A549 (cell line): ENCODE results near the gene NPTXR. TPM values are rescaled to one million over a fixed set of nuclear protein-coding genes. Genes with fewer than 3 reads are reported as not detected.
A peak's percentile ranks its signal among the peaks of the same experiment; 100 is the strongest.

Experiments used
- ATAC-seq, 2 experiments: fragments of 200-7000 bp in 1 of 2; fragments of >200 bp in 1 of 2; cut with Nextera tagmentation in 1 of 2; cut with Tn5 transposase in 1 of 2; 3 replicates each; pipeline versions ENCODE4 v1.8.0 to v1.9.1; 2018 to 2020; ENCODE audit warnings: mild to moderate bottlenecking in 1 of 2, moderate library complexity in 1 of 2
- CTCF ChIA-PET: fragments of 300-600 bp; sonication (Branson Sonifier 250); formaldehyde crosslinking; extraction: SDS; loops from one replicate; lab custom pipeline; 2021; ENCODE audit warnings: antibody characterized with exemption, inconsistent platforms; lab: Yijun Ruan, JAX
- POLR2A ChIA-PET: fragments of 350-600 bp; formaldehyde crosslinking; extraction: SDS; loops from one replicate; lab custom pipeline; 2021; ENCODE audit warnings: antibody characterized with exemption, inconsistent platforms; lab: Yijun Ruan, JAX
- DNase-seq, 2 experiments: peaks; one replicate each; pipeline versions ENCODE4 v3.0.0 to v3.0.0-alpha.2; 2011 to 2016; ENCODE audit warnings: low read depth in 1 of 2, low spot score in 1 of 2
- FAIRE-seq: peaks from 2 replicates; lab custom pipeline; 2011; peaks lifted over from hg19 to GRCh38; lab: Jason Lieb, UNC
- H3K27ac ChIP-seq, 2 experiments: fragments of >200 bp; sonication (Bioruptor Twin); formaldehyde crosslinking; 3 replicates each; pipeline ENCODE4 v1.5.1; 2016 to 2017
- H3K4me1 ChIP-seq: fragments of >200 bp; sonication (Bioruptor Twin); formaldehyde crosslinking; 3 replicates; pipeline ENCODE4 v1.6.1; 2016
- H3K4me2 ChIP-seq: fragments of >200 bp; sonication (Bioruptor Twin); formaldehyde crosslinking; 3 replicates; pipeline ENCODE4 v1.6.1; 2016
- H3K4me3 ChIP-seq: fragments of >200 bp; sonication (Bioruptor Twin); formaldehyde crosslinking; 3 replicates; pipeline ENCODE4 v1.5.1; 2016
- H3K9me3 ChIP-seq: fragments of >200 bp; sonication (Bioruptor Twin); formaldehyde crosslinking; 3 replicates; pipeline ENCODE4 v1.6.1; 2016
- CHD2 ChIP-seq: fragments of 150-350 bp; IDR thresholded peaks from 2 replicates; pipeline ENCODE4 v1.6.1; 2014; ENCODE audit warnings: low read length; ENCODE audit not compliant: partially characterized antibody
- EHF ChIP-seq: fragments of 250-450 bp; sonication (Bioruptor Pico); IDR thresholded peaks from 2 replicates; pipeline ENCODE4 v1.5.0; 2020; ENCODE audit warnings: mild to moderate bottlenecking
- FOSB ChIP-seq: fragments of 250-450 bp; sonication (Bioruptor Pico); IDR thresholded peaks from 2 replicates; pipeline ENCODE4 v1.5.0; 2020; ENCODE audit warnings: mild to moderate bottlenecking, moderate library complexity
- HOXB5 ChIP-seq: fragments of 250-450 bp; sonication (Bioruptor Pico); IDR thresholded peaks from 2 replicates; pipeline ENCODE4 v1.5.0; 2020; ENCODE audit warnings: mild to moderate bottlenecking, moderate library complexity
- JUN ChIP-seq, 2 experiments: fragments of >200 bp; sonication (Bioruptor Twin); formaldehyde crosslinking; IDR thresholded peaks; 2 replicates in 1 of 2; 3 replicates in 1 of 2; pipeline ENCODE4 v1.6.1; 2016 to 2017
- JUNB ChIP-seq: fragments of >200 bp; sonication (Bioruptor Twin); formaldehyde crosslinking; IDR thresholded peaks from 2 replicates; pipeline ENCODE4 v1.6.1; 2016
- KDM1A ChIP-seq: fragments of 200-600 bp; sonication (generic); IDR thresholded peaks from 2 replicates; pipeline ENCODE4 v1.6.1; 2016; ENCODE audit warnings: low read depth, mild to moderate bottlenecking
- KDM5A ChIP-seq: fragments of 200-600 bp; sonication (generic); IDR thresholded peaks from 2 replicates; pipeline ENCODE4 v1.6.1; 2016; ENCODE audit warnings: antibody characterized with exemption, mild to moderate bottlenecking
- MAFK ChIP-seq: fragments of 450-650 bp; IDR thresholded peaks from 2 replicates; pipeline ENCODE4 v1.6.1; 2014; ENCODE audit not compliant: partially characterized antibody
- NFE2L2 ChIP-seq: fragments of 150-350 bp; conservative IDR thresholded peaks from 2 replicates; pipeline ENCODE4 v1.6.1; 2014; ENCODE audit warnings: low read length
- RCOR1 ChIP-seq: fragments of 150-350 bp; IDR thresholded peaks from 2 replicates; pipeline ENCODE4 v1.6.1; 2014; ENCODE audit warnings: antibody characterized with exemption, low read length, low read depth
- RNF2 ChIP-seq: fragments of 200-600 bp; sonication (generic); IDR thresholded peaks from 2 replicates; pipeline ENCODE4 v1.6.1; 2016; ENCODE audit warnings: low read depth, mild to moderate bottlenecking, antibody characterized with exemption, moderate library complexity, borderline replicate concordance
- SREBF2 ChIP-seq: fragments of 450-650 bp; IDR thresholded peaks from 2 replicates; pipeline ENCODE4 v1.6.1; 2014; ENCODE audit warnings: mild to moderate bottlenecking, moderate library complexity
- WGBS: methylation state at CpG from one replicate; pipeline ENCODE4 v1.1.6; 2017; ENCODE audit errors: missing lambda C conversion rate; 5-methylcytosine and 5-hydroxymethylcytosine counted together
- polyA plus RNA-seq, 4 experiments: library from polyadenylated mRNA; depleted of rRNA in 3 of 4; stranded (reverse); fragments of >200 nt; fragmentation: RNase III in 1 of 4; extraction: RNeasy Plus Mini Kit Qiagen cat#74134 plus additional on column Dnase treatment in 1 of 4; gene quantifications; 2 replicates in 3 of 4; 3 replicates in 1 of 4; pipeline ENCODE4 v1.2.3, GENCODE V29; 2011 to 2017
- TF ChIP-seq, protein P1 (sequence below): fragments of 250-450 bp; sonication (Bioruptor Pico); IDR thresholded peaks from 2 replicates; pipeline ENCODE4 v1.5.0; 2021; ENCODE audit warnings: mild to moderate bottlenecking, moderate library complexity, borderline replicate concordance
- TF ChIP-seq, protein P2 (sequence below): IDR thresholded peaks from 2 replicates; pipeline ENCODE4 v1.6.1; 2012; ENCODE audit warnings: low read depth, borderline replicate concordance
- TF ChIP-seq, protein P3 (sequence below): fragments of 150-350 bp; IDR thresholded peaks from 2 replicates; pipeline ENCODE4 v1.6.1; 2014; ENCODE audit warnings: low read depth, mild to moderate bottlenecking, low read length
- TF ChIP-seq, protein P4 (sequence below): IDR thresholded peaks from 2 replicates; pipeline ENCODE4 v1.6.1; 2012

The NPTXR gene
- polyA plus RNA-seq, 2 of the 4 experiments (the other 2 are of a cell fraction) = 3.3 to 15.3 TPM

DNA sequence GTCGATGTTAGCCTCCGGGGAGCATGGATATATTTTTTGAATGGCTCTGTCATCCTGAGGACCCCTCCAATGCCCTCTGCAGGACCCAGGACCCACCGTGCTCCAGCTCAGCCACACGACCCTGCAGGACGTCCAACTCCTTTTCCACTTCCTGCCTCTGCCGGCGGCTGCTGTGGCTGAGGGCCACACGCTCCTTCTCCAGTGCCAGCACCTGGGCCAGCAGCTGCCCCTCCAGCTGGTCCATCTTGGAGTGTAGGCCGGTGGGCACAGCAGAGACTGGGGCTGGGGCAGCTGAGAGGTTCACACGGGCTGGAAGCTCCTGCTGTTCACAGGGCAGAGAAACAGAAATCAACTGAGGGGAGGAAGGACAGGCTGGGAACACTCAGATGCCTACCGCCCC lies 15.6 kb downstream of the NPTXR start:
- Histone ChIP-seq H3K4me1 (peaks cover 37% of the 10 kb centered on the region), H3K4me3 (no peak overlapping the region), H3K27ac (peak overlapping the region in 1 of 2 experiments; percentile 90; a peak in 4 of 6 replicates), H3K4me2 (no peak overlapping the region), H3K9me3 (no peaks in the 10 kb centered on the region)
- no peak for DNase-seq
- POLR2A ChIA-PET = interaction anchor here (1.2 kb wide), 1 partner anchor 15 kb away, joined by 3 read pairs; no protein-coding TSS in a partner anchor
- no peak for FAIRE-seq
- TF ChIP-seq, protein P1, sequence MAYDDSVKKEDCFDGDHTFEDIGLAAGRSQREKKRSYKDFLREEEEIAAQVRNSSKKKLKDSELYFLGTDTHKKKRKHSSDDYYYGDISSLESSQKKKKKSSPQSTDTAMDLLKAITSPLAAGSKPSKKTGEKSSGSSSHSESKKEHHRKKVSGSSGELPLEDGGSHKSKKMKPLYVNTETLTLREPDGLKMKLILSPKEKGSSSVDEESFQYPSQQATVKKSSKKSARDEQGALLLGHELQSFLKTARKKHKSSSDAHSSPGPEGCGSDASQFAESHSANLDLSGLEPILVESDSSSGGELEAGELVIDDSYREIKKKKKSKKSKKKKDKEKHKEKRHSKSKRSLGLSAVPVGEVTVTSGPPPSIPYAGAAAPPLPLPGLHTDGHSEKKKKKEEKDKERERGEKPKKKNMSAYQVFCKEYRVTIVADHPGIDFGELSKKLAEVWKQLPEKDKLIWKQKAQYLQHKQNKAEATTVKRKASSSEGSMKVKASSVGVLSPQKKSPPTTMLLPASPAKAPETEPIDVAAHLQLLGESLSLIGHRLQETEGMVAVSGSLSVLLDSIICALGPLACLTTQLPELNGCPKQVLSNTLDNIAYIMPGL (CRISPR knock-in tag) = no peak
- TF ChIP-seq KDM5A = no peak
- no peak for TF ChIP-seq MAFK
- no peak for TF ChIP-seq SREBF2
- TF ChIP-seq HOXB5 (CRISPR knock-in tag) = no peak
- TF ChIP-seq NFE2L2 = no peak
- TF ChIP-seq, protein P2, sequence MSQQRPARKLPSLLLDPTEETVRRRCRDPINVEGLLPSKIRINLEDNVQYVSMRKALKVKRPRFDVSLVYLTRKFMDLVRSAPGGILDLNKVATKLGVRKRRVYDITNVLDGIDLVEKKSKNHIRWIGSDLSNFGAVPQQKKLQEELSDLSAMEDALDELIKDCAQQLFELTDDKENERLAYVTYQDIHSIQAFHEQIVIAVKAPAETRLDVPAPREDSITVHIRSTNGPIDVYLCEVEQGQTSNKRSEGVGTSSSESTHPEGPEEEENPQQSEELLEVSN = no peak
- no peak for TF ChIP-seq EHF (CRISPR knock-in tag)
- 79% methylated on average over 4 of the region's 11 CpGs for WGBS
- ATAC-seq = no peak
- CTCF ChIA-PET = interaction anchor here (1.5 to 5.7 kb wide), 5 partner anchors 9 to 60 kb away, joined by 3 to 47 read pairs (median 5); no protein-coding TSS in a partner anchor

DNA sequence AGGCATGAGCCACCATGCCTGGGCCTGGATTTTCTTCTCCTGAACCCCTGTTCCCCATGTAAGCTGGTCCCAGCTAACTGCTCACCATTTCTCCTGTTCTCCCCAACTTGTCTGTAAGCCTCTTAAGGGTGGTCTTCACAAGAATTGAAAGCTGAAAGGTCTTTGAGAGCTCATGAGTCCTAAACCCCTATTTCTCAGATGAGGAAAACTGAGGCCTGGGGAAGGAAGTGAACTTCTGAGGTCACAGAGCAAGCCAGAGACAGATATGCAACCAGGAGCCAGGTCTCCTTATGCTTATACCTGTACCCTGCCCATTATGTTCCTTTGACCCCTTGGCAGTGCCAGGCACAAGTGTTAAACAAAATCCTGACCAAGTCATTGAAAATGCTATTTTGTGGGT lies 16.3 kb downstream of the NPTXR start:
- no peak overlapping the region for H3K27ac ChIP-seq
- ATAC-seq = no peak
- no peak overlapping the region for H3K4me3 ChIP-seq
- CTCF ChIA-PET = interaction anchor here (1.2 to 5.7 kb wide), 5 partner anchors 10 to 59 kb away, joined by 3 to 47 read pairs (median 5); no protein-coding TSS in a partner anchor
- H3K4me1 ChIP-seq = peaks cover 37% of the 10 kb centered on the region
- TF ChIP-seq, protein P3, sequence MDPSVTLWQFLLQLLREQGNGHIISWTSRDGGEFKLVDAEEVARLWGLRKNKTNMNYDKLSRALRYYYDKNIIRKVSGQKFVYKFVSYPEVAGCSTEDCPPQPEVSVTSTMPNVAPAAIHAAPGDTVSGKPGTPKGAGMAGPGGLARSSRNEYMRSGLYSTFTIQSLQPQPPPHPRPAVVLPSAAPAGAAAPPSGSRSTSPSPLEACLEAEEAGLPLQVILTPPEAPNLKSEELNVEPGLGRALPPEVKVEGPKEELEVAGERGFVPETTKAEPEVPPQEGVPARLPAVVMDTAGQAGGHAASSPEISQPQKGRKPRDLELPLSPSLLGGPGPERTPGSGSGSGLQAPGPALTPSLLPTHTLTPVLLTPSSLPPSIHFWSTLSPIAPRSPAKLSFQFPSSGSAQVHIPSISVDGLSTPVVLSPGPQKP = no peak
- TF ChIP-seq FOSB (no peak), KDM1A (no peak), RNF2 (no peak), JUN (IDR thresholded peaks at IDR 0.05) (no peak), RCOR1 (no peak)
- TF ChIP-seq, protein P4, sequence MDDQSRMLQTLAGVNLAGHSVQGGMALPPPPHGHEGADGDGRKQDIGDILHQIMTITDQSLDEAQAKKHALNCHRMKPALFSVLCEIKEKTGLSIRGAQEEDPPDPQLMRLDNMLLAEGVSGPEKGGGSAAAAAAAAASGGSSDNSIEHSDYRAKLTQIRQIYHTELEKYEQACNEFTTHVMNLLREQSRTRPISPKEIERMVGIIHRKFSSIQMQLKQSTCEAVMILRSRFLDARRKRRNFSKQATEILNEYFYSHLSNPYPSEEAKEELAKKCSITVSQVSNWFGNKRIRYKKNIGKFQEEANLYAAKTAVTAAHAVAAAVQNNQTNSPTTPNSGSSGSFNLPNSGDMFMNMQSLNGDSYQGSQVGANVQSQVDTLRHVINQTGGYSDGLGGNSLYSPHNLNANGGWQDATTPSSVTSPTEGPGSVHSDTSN = no peak
- TF ChIP-seq, all 56 proteins: peak for 0
- POLR2A ChIA-PET = interaction anchor here (1.2 kb wide), 1 partner anchor 15 kb away, joined by 3 read pairs; no protein-coding TSS in a partner anchor
- no peak for DNase-seq
- no peak overlapping the region for H3K4me2 ChIP-seq
- no peaks in the 10 kb centered on the region for H3K9me3 ChIP-seq
- FAIRE-seq = no peak

DNA sequence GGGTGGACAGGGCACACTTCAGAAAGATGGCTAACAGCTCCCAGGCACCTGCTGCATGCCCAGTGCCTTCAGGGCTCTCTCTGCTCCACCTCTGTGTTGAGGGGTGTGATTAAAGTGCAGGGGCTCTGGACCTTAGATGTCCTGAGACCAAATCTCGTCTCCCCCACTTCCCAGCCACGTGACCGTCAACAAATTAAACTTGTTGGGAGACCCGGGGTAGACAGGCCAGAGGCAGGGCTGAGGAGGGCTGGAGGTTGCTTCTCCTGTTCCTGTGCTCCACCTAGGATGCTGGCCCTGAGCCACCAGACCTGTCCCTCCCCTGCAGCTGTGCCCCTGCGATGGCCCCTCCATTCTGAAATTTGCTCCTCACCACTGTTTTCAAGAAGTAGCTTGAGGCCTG lies 17.0 kb downstream of the NPTXR start:
- ATAC-seq (no peak), DNase-seq (no peak), FAIRE-seq (no peak)
- 60% methylated on average over 5 of the region's 5 CpGs for WGBS
- Histone ChIP-seq H3K4me1 (peaks cover 33% of the 10 kb centered on the region), H3K4me2 (no peak overlapping the region), H3K4me3 (no peak overlapping the region), H3K9me3 (no peaks in the 10 kb centered on the region), H3K27ac (no peak overlapping the region)
- CTCF ChIA-PET = interaction anchor here (1.2 to 5.7 kb wide), 4 partner anchors 11 to 59 kb away, joined by 3 to 47 read pairs (median 4); no protein-coding TSS in a partner anchor
- POLR2A ChIA-PET = no interaction called here
- TF ChIP-seq, protein P1 (CRISPR knock-in tag) = no peak
- TF ChIP-seq SREBF2 (no peak), CHD2 (no peak), JUNB (no peak)
- TF ChIP-seq, all 56 proteins: peak for 0
